Activated CD4-positive, alpha-beta T cell treated with anti-CD3 and anti-CD28 coated beads, Interleukin-10, Interleukin-2, amounts not matched to agents 100 ng/mL and 50 ng/mL, durations not matched to agents 16 hours and 8 hours (primary cell): ENCODE results near the gene FGF23.
"Not testable (repeated sequence)": the region's sequence is repeated elsewhere in the genome, so short reads cannot be mapped to it uniquely, and the experiment has no call there.

Source experiments
- DNase-seq: peaks from one replicate; pipeline ENCODE4 v3.0.0-alpha.2; 2020

The FGF23 gene

GRCh38 chr12:4379405-4379804 is at the start of gene FGF23:
Gene FGF23, minus strand, starts transcription at chr12:4379712. Its CDS starts 130 bp downstream, at chr12:4379582.
- no peak for DNase-seq

GRCh38 chr12:4424422-4424821 is 44.9 kb upstream of the FGF23 start:
- DNase-seq: no peak

GRCh38 chr12:4423528-4424195 is 44.1 kb upstream of the FGF23 start:
- no peak for DNase-seq

- no peak for DNase-seq
Observed at GRCh38 chr12:4422985-4423384, 43.5 kb upstream of the FGF23 start.

- peak; percentile 63 for DNase-seq
Observed at GRCh38 chr12:4421590-4422031, 42.1 kb upstream of the FGF23 start.

GRCh38 chr12:4420138-4420670 is 40.7 kb upstream of the FGF23 start:
- no peak for DNase-seq

GRCh38 chr12:4418913-4419312 is 39.4 kb upstream of the FGF23 start:
- no peak for DNase-seq

GRCh38 chr12:4417936-4418335 is 38.4 kb upstream of the FGF23 start:
- DNase-seq: no peak

- DNase-seq: no peak
Observed at GRCh38 chr12:4417455-4417854, 37.9 kb upstream of the FGF23 start.

GRCh38 chr12:4416276-4416675 is 36.8 kb upstream of the FGF23 start:
- no peak for DNase-seq

GRCh38 chr12:4412465-4412864 is 33.0 kb upstream of the FGF23 start:
- DNase-seq: no peak

- DNase-seq: no peak
Observed at GRCh38 chr12:4412056-4412455, 32.5 kb upstream of the FGF23 start.

- DNase-seq: no peak
Observed at GRCh38 chr12:4407136-4407535, 27.6 kb upstream of the FGF23 start.

GRCh38 chr12:4404877-4405637 is 25.5 kb upstream of the FGF23 start:
- not testable (repeated sequence) for DNase-seq

GRCh38 chr12:4402996-4403395 is 23.5 kb upstream of the FGF23 start:
- no peak for DNase-seq

GRCh38 chr12:4401117-4401516 is 21.6 kb upstream of the FGF23 start:
- no peak for DNase-seq

GRCh38 chr12:4395818-4396217 is 16.3 kb upstream of the FGF23 start:
- DNase-seq: no peak

GRCh38 chr12:4393211-4393610 is 13.7 kb upstream of the FGF23 start:
- DNase-seq: no peak

GRCh38 chr12:4392223-4392742 is 12.8 kb upstream of the FGF23 start:
- DNase-seq: no peak

GRCh38 chr12:4388662-4389061 is 9.2 kb upstream of the FGF23 start:
- DNase-seq: no peak

- no peak for DNase-seq
Observed at GRCh38 chr12:4388032-4388431, 8.5 kb upstream of the FGF23 start.

GRCh38 chr12:4387607-4388006 is 8.1 kb upstream of the FGF23 start:
- no peak for DNase-seq

GRCh38 chr12:4386801-4387200 is 7.3 kb upstream of the FGF23 start:
- no peak for DNase-seq

- no peak for DNase-seq
Observed at GRCh38 chr12:4383304-4383865, 3.9 kb upstream of the FGF23 start.
